Epithelial cell of prostate (primary cell): ENCODE data around the gene ST3GAL4.
A peak's percentile ranks its signal among the peaks of the same experiment; 100 is the strongest.
"Not testable (repeated sequence)": the region's sequence is repeated elsewhere in the genome, so short reads cannot be mapped to it uniquely, and the experiment has no call there.

ENCODE experiments used
- DNase-seq: peaks from one replicate; pipeline ENCODE4 v3.0.0-alpha.2; 2011; ENCODE audit warnings: low read depth, low spot score
- H3K27ac ChIP-seq: fragments of 450-650 bp; 2 replicates; pipeline ENCODE4 v1.5.1; 2017; ENCODE audit warnings: mild to moderate bottlenecking

Gene ST3GAL4

GRCh38 chr11:126344141-126345080 is 11.1 kb upstream of the ST3GAL4 start:
- DNase-seq: no peak

DNA sequence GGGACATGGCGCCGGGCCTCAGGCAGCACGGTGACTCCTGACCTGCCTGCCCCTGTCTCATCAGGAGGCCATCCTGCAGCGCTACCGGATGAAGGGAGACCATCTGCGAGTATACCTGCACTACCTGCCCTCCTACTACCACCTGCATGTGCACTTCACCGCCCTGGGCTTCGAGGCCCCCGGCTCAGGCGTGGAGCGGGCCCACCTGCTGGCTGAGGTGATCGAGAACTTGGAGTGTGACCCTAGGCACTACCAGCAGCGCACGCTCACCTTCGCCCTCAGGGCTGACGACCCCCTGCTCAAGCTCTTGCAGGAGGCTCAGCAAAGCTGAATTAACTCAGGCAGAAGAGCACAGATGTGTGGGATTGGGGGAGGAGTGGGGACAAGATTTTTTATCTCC is 10.2 kb upstream of the ST3GAL4 start:
- peak overlapping the region; percentile 30 for H3K27ac ChIP-seq
- DNase-seq: no peak

More at GRCh38 chr11:126344141-126345080, 11.1 kb upstream of the ST3GAL4 start:
- H3K27ac ChIP-seq: no peak overlapping the region

GRCh38 chr11:126345759-126346585 is 9.5 kb upstream of the ST3GAL4 start:
- no peak for DNase-seq
- peak overlapping the region; percentile 30 for H3K27ac ChIP-seq

DNA sequence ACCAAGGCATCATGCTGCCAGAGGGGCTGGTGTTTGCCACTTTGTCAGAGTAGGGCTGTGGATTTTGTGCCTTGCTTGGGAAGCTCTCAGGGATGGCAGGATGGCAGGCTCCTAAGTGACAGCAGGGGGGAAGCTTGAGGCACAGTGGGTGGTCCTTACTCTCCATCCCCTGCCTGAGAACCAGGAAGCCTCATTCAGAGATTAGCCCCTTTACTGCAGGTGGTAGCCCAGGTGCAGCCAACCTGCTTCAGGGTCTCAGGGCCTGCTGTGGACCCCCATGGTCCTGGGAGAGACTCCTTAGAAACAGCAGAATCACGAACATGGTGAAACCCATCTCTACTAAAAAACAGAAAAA is 8.9 kb upstream of the ST3GAL4 start:
- peak overlapping the region; percentile 30 for H3K27ac ChIP-seq
- no peak for DNase-seq

DNA sequence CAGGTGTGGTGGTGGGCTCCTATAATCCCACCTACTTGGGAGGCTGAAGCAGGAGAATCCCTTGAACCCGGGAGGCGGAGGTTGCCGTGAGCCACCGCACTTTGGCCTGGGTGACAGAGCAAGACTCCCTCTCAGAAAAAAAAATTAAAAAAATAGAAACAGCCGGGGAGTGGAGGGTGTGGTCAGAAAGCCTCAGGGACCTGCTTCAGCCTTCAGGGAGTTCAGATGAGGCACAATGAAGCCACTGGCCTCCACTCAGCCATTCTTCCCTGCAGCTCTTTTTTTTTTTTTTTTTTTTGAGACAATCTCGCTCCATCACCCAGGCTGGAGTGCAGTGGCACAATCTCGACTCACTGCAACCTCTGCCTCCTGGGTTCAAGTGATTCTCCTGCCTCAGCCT is 8.5 kb upstream of the ST3GAL4 start:
- H3K27ac ChIP-seq, DNase-seq: not testable (repeated sequence)

DNA sequence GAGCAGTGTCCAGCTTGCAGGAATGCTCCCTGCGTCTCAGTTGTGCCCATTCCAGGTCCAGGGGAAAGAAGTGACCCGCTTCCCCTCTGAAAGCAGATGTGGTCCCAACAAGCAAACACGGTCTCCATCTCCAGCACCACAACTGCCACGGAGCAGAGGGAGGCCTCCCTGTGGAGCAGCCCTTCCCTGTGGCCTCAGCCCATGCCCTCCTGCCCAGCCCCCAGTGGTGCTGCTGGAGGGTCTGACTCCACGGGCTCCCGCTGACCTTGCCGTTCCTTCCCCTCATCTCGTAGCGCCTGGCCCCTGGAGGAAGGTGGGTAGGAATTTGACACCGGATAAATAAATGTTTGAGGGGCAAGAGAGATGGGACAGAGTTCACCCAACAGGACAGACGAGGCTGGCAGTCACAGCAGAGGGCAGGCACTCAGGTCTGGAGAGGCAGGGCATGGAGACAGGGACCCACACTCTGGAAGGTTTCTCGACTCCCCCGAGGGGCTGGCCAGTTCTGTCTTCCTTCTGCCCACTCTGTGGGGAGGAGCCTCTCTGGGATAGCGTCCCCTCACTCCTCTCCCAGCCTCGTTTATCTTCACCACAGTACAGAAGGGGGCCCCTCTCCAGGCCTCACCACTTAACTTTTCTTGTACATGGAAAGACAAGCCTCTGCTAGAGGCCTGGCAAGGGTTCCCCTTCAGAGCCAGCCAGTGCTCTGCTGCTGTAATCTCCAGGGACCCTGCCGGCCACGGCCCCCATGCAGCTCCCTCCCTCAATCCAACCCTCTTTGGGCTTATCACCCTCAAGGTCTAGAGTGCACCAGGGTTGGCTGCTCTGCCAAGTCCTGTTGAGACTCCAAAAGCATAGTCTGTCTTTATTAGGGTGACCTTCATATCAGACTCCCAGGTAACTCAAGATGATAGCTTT is 7.5 kb upstream of the ST3GAL4 start:
- no peak overlapping the region for H3K27ac ChIP-seq
- DNase-seq: no peak

- no peak for DNase-seq
- H3K27ac ChIP-seq: no peak overlapping the region
Observed at GRCh38 chr11:126348806-126349582, 6.5 kb upstream of the ST3GAL4 start.

- no peak overlapping the region for H3K27ac ChIP-seq
- no peak for DNase-seq
Observed at GRCh38 chr11:126350836-126351235, 4.7 kb upstream of the ST3GAL4 start.

GRCh38 chr11:126352163-126352562 is 3.3 kb upstream of the ST3GAL4 start:
- H3K27ac ChIP-seq: peak overlapping the region; percentile 85
- DNase-seq: no peak

GRCh38 chr11:126352934-126353801 is 2.3 kb upstream of the ST3GAL4 start:
- peak overlapping the region; percentile 85 for H3K27ac ChIP-seq
- DNase-seq: peak; percentile 43

- no peak for DNase-seq
- H3K27ac ChIP-seq: peak overlapping the region; percentile 85
Observed at GRCh38 chr11:126354631-126355323, 709 bp upstream of the ST3GAL4 start.

- peak overlapping the region; percentile 85 for H3K27ac ChIP-seq
- DNase-seq: no peak
Observed at GRCh38 chr11:126355926-126356897, 726 bp downstream of the ST3GAL4 start.

GRCh38 chr11:126357055-126357962 is 1.8 kb downstream of the ST3GAL4 start:
- no peak overlapping the region for H3K27ac ChIP-seq
- DNase-seq: no peak

DNA sequence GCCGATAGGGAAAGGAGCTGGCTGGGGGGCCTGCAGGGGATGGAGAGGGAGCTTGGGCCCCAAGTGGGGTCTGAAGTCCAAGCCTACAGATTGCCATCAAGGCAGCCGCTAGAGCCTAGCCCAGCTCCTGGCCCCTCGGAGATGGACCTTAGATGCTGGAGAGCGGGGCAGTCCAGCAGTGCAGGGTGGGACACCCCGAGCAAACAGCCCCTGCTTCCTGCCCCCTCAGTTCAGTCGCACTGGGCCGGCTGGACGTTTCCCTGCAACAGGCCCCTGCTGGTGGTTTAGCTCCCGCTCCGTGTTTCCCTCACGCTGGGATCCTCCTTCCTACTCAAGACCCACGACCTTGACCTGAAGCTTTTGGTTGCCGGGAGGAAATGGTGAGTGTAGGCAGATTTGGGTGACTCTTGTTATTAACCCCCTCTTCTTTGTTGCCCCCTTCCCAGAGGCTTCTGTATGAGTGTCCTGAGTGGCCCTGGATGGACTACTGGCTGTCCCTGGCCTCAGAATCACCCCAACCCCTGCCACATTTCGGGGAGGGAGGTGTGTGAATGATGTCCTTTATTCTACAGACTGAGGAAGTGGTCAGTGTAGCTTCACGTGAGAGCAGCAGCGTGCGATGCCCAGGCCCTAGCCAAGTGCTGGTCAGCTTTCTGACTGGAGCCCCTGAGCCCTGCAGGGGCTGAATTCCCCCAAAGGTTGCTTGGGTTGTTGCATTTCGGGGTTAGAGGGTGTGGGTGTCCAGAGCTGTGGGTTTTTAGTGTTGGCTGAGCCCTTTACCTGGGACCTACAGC is 2.7 kb downstream of the ST3GAL4 start:
- DNase-seq: no peak
- H3K27ac ChIP-seq: no peak overlapping the region

- DNase-seq: no peak
- H3K27ac ChIP-seq: no peak overlapping the region
Observed at GRCh38 chr11:126358763-126359160, 3.3 kb downstream of the ST3GAL4 start.
